Measurements from ENCODE around the gene CPEB4. TPM values are rescaled to one million over a fixed set of nuclear protein-coding genes. Genes with fewer than 3 reads are reported as not detected.

CPEB4 gene
- total RNA-seq, 4 donors from 2014 or later = 7.2 to 24.1 (median 18.9) TPM

GRCh38 chr5:173850659-173851058, 37.5 kb upstream of the CPEB4 start:
- TF ChIP-seq CTCF (IDR thresholded peaks at IDR 0.05) (no peak), POLR2A (IDR thresholded peaks at IDR 0.05) (no peak)
- no peaks in the 10 kb centered on the region for H3K4me1 ChIP-seq
- H3K9me3 ChIP-seq = no peaks in the 10 kb centered on the region
- intact Hi-C loops (cut with DNase I; ENCODE audit: low total_unique reads) = no loop called here
- no peak overlapping the region for H3K4me3 ChIP-seq
- no peaks in the 10 kb centered on the region for H3K36me3 ChIP-seq
- no peaks in the 10 kb centered on the region for H3K27me3 ChIP-seq
- no peak for DNase-seq
- H3K27ac ChIP-seq = no peak overlapping the region

GRCh38 chr5:173851595-173852243, 36.4 kb upstream of the CPEB4 start:
- DNase-seq = peak in 1 of 2 donors; percentile 25
- TF ChIP-seq POLR2A (IDR thresholded peaks at IDR 0.05) (no peak), CTCF (IDR thresholded peaks at IDR 0.05) (no peak)
- no peaks in the 10 kb centered on the region for H3K9me3 ChIP-seq
- H3K4me3 ChIP-seq = no peak overlapping the region
- no peak overlapping the region for H3K27ac ChIP-seq
- H3K4me1 ChIP-seq = no peaks in the 10 kb centered on the region
- H3K27me3 ChIP-seq = no peaks in the 10 kb centered on the region
- H3K36me3 ChIP-seq = no peaks in the 10 kb centered on the region
- intact Hi-C loops (cut with DNase I; ENCODE audit: low total_unique reads) = no loop called here

- Histone ChIP-seq H3K4me1 (no peaks in the 10 kb centered on the region), H3K27ac (no peak overlapping the region), H3K36me3 (no peaks in the 10 kb centered on the region), H3K9me3 (no peaks in the 10 kb centered on the region), H3K27me3 (no peaks in the 10 kb centered on the region), H3K4me3 (no peak overlapping the region)
- intact Hi-C loops (cut with DNase I; ENCODE audit: low total_unique reads) = no loop called here
- TF ChIP-seq POLR2A (IDR thresholded peaks at IDR 0.05) (no peak), CTCF (IDR thresholded peaks at IDR 0.05) (no peak)
- no peak for DNase-seq
Observed at GRCh38 chr5:173852790-173853359, 35.3 kb upstream of the CPEB4 start.

GRCh38 chr5:173853370-173854131, 34.6 kb upstream of the CPEB4 start:
- no peak overlapping the region for H3K27ac ChIP-seq
- H3K36me3 ChIP-seq = no peaks in the 10 kb centered on the region
- TF ChIP-seq CTCF (IDR thresholded peaks at IDR 0.05) = no peak
- TF ChIP-seq POLR2A (IDR thresholded peaks at IDR 0.05) = no peak
- DNase-seq = no peak
- H3K27me3 ChIP-seq = no peaks in the 10 kb centered on the region
- H3K9me3 ChIP-seq = no peaks in the 10 kb centered on the region
- intact Hi-C loops (cut with DNase I; ENCODE audit: low total_unique reads) = no loop called here
- H3K4me1 ChIP-seq = no peaks in the 10 kb centered on the region
- no peak overlapping the region for H3K4me3 ChIP-seq

All from uterus (tissue), 4 donors.